ENCODE measurements around the gene UHMK1. TPM values are rescaled to one million over a fixed set of nuclear protein-coding genes. Genes with fewer than 3 reads are reported as not detected.

UHMK1 gene
- total and polyA plus RNA-seq, 2 of the 4 experiments (the other 2 are of a cell fraction): 15.6 to 57.9 TPM

- TF ChIP-seq CEBPB (IDR thresholded peaks at IDR 0.05; ENCODE audit: low read depth, low read length) (no peak), MAZ (IDR thresholded peaks at IDR 0.05; ENCODE audit: borderline replicate concordance, low read depth, low read length) (no peak), MXI1 (IDR thresholded peaks at IDR 0.05; ENCODE audit: borderline replicate concordance, low read depth, low read length) (no peak), POLR2A (IDR thresholded peaks at IDR 0.05; ENCODE audit: low read depth, low read length) (no peak), CHD1 (IDR thresholded peaks at IDR 0.05; ENCODE audit: low read depth, low read length) (no peak), RFX5 (IDR thresholded peaks at IDR 0.05; ENCODE audit: low read depth, low read length) (no peak)
- TF ChIP-seq, protein P1, sequence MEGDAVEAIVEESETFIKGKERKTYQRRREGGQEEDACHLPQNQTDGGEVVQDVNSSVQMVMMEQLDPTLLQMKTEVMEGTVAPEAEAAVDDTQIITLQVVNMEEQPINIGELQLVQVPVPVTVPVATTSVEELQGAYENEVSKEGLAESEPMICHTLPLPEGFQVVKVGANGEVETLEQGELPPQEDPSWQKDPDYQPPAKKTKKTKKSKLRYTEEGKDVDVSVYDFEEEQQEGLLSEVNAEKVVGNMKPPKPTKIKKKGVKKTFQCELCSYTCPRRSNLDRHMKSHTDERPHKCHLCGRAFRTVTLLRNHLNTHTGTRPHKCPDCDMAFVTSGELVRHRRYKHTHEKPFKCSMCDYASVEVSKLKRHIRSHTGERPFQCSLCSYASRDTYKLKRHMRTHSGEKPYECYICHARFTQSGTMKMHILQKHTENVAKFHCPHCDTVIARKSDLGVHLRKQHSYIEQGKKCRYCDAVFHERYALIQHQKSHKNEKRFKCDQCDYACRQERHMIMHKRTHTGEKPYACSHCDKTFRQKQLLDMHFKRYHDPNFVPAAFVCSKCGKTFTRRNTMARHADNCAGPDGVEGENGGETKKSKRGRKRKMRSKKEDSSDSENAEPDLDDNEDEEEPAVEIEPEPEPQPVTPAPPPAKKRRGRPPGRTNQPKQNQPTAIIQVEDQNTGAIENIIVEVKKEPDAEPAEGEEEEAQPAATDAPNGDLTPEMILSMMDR (conservative IDR thresholded peaks at IDR 0.05; ENCODE audit: low read depth, low read length): no peak
- TF ChIP-seq, protein P2, sequence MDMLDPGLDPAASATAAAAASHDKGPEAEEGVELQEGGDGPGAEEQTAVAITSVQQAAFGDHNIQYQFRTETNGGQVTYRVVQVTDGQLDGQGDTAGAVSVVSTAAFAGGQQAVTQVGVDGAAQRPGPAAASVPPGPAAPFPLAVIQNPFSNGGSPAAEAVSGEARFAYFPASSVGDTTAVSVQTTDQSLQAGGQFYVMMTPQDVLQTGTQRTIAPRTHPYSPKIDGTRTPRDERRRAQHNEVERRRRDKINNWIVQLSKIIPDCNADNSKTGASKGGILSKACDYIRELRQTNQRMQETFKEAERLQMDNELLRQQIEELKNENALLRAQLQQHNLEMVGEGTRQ (IDR thresholded peaks at IDR 0.05; ENCODE audit: low read depth, low read length): no peak
- H3K79me1 ChIP-seq (ENCODE audit: low read depth in 1 of 2, low read length in 2 of 2): peaks cover 13 to 64% of the 10 kb centered on the region in 2 experiments
- no peak overlapping the region for H3K23ac ChIP-seq (ENCODE audit: low read depth, low read length)
- H2AFZ ChIP-seq (replicated peaks; ENCODE audit: low read length, poor library complexity): no peak overlapping the region
- H2BK15ac ChIP-seq (ENCODE audit: low read depth, low read length): no peak overlapping the region
- H4K5ac ChIP-seq (ENCODE audit: low read depth, low read length): no peak overlapping the region
- H3K9ac ChIP-seq (ENCODE audit: low read depth, low read length): no peak overlapping the region
- H3K9me3 ChIP-seq (ENCODE audit: control insufficient read depth, insufficient read depth, low read length): no peaks in the 10 kb centered on the region
- dilution Hi-C loops (cut with HindIII; ENCODE audit: low sequenced_read_pairs, unreplicated experiment) (no loop called here), intact Hi-C loops (cut with micrococcal nuclease) (loop anchor here (1.0 kb wide), 1 partner anchor 47 kb away; no protein-coding TSS in a partner anchor), in situ Hi-C loops (cut with MboI; ENCODE audit: low sequenced_read_pairs) (no loop called here)
- peak overlapping the region; percentile 2 for H2BK5ac ChIP-seq (ENCODE audit: low read depth, low read length, poor library complexity, severe bottlenecking)
- no peak overlapping the region for H3K4ac ChIP-seq (ENCODE audit: low read depth, low read length)
- DNase-seq (no peak), ATAC-seq (ENCODE audit: low read depth) (no peak)
- H3K4me3 ChIP-seq (ENCODE audit: insufficient read depth, low read depth, low read length): no peak overlapping the region
- H3K27me3 ChIP-seq (ENCODE audit: control insufficient read depth, insufficient read depth, low read length): no peaks in the 10 kb centered on the region
- H4K20me1 ChIP-seq (ENCODE audit: insufficient read depth, low read length): peaks cover 24% of the 10 kb centered on the region
- H3K4me2 ChIP-seq (ENCODE audit: low read depth, low read length): 0 out of 2 replicates have a peak overlapping the region, but pooled peaks have one; percentile 14
- no peak overlapping the region for H3K27ac ChIP-seq (ENCODE audit: insufficient read depth, low read length)
- no peak overlapping the region for H4K91ac ChIP-seq (ENCODE audit: insufficient read depth, low read depth, low read length)
- no peak overlapping the region for H3K18ac ChIP-seq (ENCODE audit: low read depth, low read length)
- no TSS peak for BruUV-seq (replicated peaks)
- ChIA-PET POLR2A (ENCODE audit: unreplicated experiment) (no interaction called here), CTCF (no interaction called here)
- no peak overlapping the region for H2BK20ac ChIP-seq (ENCODE audit: low read depth, low read length)
- H2AK5ac ChIP-seq (ENCODE audit: low read depth, low read length): no peak overlapping the region
- peaks cover 1% of the 10 kb centered on the region for H3K4me1 ChIP-seq (ENCODE audit: control insufficient read depth, insufficient read depth, low read length)
- no peak overlapping the region for H3K56ac ChIP-seq (ENCODE audit: extremely low read depth, insufficient read depth, low read length)
- H3K14ac ChIP-seq (replicated peaks; ENCODE audit: low read depth, low read length): peak overlapping the region; percentile 35; the same call in 1 of the 2 replicates
- no peak overlapping the region for H2AK9ac ChIP-seq (replicated peaks; ENCODE audit: low read depth, low read length, poor library complexity)
- H4K8ac ChIP-seq (ENCODE audit: low read depth in 2 of 2, low read length in 2 of 2): no peak overlapping the region
- H3K36me3 ChIP-seq (ENCODE audit: control insufficient read depth, insufficient read depth, low read length): peaks cover 12% of the 10 kb centered on the region
- H2BK120ac ChIP-seq (ENCODE audit: low read depth, low read length): no peak overlapping the region
- peaks cover 8% of the 10 kb centered on the region for H3K9me1 ChIP-seq (ENCODE audit: insufficient read depth, low read length)
- WGBS, 2 experiments (ENCODE audit: extremely low coverage in 2 of 2, insufficient read length in 1 of 2): no CpG with 5 or more reads among the region's 1 CpG
Observed at GRCh38 chr1:162570718-162571117, 73.1 kb downstream of the UHMK1 start.

Data from IMR-90 (cell line).